HCT116 (cell line): ENCODE data around the gene EP300. TPM values are rescaled to one million over a fixed set of nuclear protein-coding genes. Genes with fewer than 3 reads are reported as not detected.

Source experiments
- ATAC-seq: fragments of 200-7000 bp; cut with Tn5 transposase; 2 replicates; pipeline ENCODE4 v1.9.1; 2020; ENCODE audit warnings: mild to moderate bottlenecking, moderate library complexity
- BruUV-seq: library from RNA; stranded (reverse); fragments of 400-500 nt; replicated peaks from 2 replicates; lab custom pipeline; 2021; lab: Mats Ljungman, UMichigan
- CTCF ChIA-PET: fragments of 300-600 bp; sonication (Branson Sonifier 250); formaldehyde crosslinking; loops from one replicate; lab custom pipeline; 2021; ENCODE audit warnings: antibody characterized with exemption; lab: Charles Lee
- POLR2A ChIA-PET: fragments of 300-600, 350-600 bp; sonication (Branson Sonifier 250); formaldehyde crosslinking; loops from one replicate; lab custom pipeline; 2021; ENCODE audit warnings: antibody characterized with exemption; lab: Charles Lee
- RAD21 ChIA-PET, 2 experiments: fragments of 300-600 bp; sonication (Branson Sonifier 250); formaldehyde crosslinking; loops; one replicate each; lab custom pipeline; 2023; ENCODE audit warnings: low total read pairs in 2 of 2; ENCODE audit not compliant: uncharacterized antibody in 2 of 2, unreplicated experiment in 2 of 2, low non-redundant PET in 1 of 2; lab: Charles Lee
- DNase-seq: peaks from one replicate; pipeline ENCODE4 v3.0.0-alpha.2; 2010; ENCODE audit warnings: low read depth, low spot score
- H2AFZ ChIP-seq: fragments of 200-600 bp; shearing (Covaris generic), sonication (generic); 2 replicates; pipeline ENCODE4 v1.6.1; 2017; ENCODE audit warnings: low read depth, mixed run types, mixed read lengths, antibody characterized with exemption, low read length; ENCODE audit not compliant: poor library complexity, severe bottlenecking
- H3K27ac ChIP-seq: 2 replicates; pipeline ENCODE4 v1.5.1; 2012; ENCODE audit warnings: low read depth, low read length
- H3K27me3 ChIP-seq: fragments of 200-600 bp; sonication (generic); 2 replicates; pipeline ENCODE4 v1.6.1; 2016; ENCODE audit warnings: mixed run types, low read length, mixed read lengths; ENCODE audit not compliant: insufficient read depth
- H3K36me3 ChIP-seq, 2 experiments: fragments of 200-500 bp in 1 of 2; fragments of 200-600 bp in 1 of 2; sonication (Bioruptor generic) in 1 of 2; sonication (generic) in 1 of 2; 2 replicates each; pipeline versions ENCODE4 v1.5.1 to v1.6.1; 2014 to 2016; ENCODE audit warnings: low read length in 2 of 2, inconsistent platforms in 1 of 2, mixed read lengths in 1 of 2, mixed run types in 1 of 2; ENCODE audit not compliant: insufficient read depth in 2 of 2, control insufficient read depth in 1 of 2
- H3K4me1 ChIP-seq, 2 experiments: fragments of 200-600 bp in 1 of 2; sonication (generic) in 1 of 2; 2 replicates each; pipeline versions ENCODE4 v1.5.1 to v1.6.1; 2012 to 2017; ENCODE audit warnings: low read length in 2 of 2, inconsistent platforms in 1 of 2, mild to moderate bottlenecking in 1 of 2, mixed read lengths in 1 of 2, mixed run types in 1 of 2, moderate library complexity in 1 of 2; ENCODE audit not compliant: insufficient read depth in 2 of 2, control insufficient read depth in 1 of 2
- H3K4me2 ChIP-seq: fragments of 200-600 bp; sonication (generic); 2 replicates; pipeline ENCODE4 v1.6.1; 2017; ENCODE audit warnings: mixed run types, low read length, mixed read lengths
- H3K4me3 ChIP-seq, 2 experiments: fragments of 200-600 bp in 1 of 2; sonication (generic) in 1 of 2; replicated peaks in 1 of 2; 2 replicates each; pipeline ENCODE4 v1.5.1; 2011 to 2016; ENCODE audit warnings: low read length in 2 of 2, control low read depth in 1 of 2, low read depth in 1 of 2, mild to moderate bottlenecking in 1 of 2, mixed read lengths in 1 of 2, mixed run types in 1 of 2
- H3K79me2 ChIP-seq: fragments of 200-600 bp; sonication (generic); 2 replicates; pipeline ENCODE4 v1.6.1; 2017; ENCODE audit warnings: mild to moderate bottlenecking, mixed run types, low read length, moderate library complexity, mixed read lengths; ENCODE audit not compliant: insufficient read depth
- H3K9ac ChIP-seq: fragments of 200-600 bp; sonication (generic); 2 replicates; pipeline ENCODE4 v1.6.1; 2016; ENCODE audit warnings: low read length, mixed read lengths
- H3K9me2 ChIP-seq: fragments of 200-600 bp; sonication (generic), shearing (Covaris generic); 2 replicates; pipeline ENCODE4 v1.6.1; 2017; ENCODE audit warnings: mixed run types, mild to moderate bottlenecking, moderate library complexity; ENCODE audit not compliant: insufficient read depth
- H3K9me3 ChIP-seq, 2 experiments: fragments of 200-500 bp in 1 of 2; fragments of 200-600 bp in 1 of 2; sonication (Bioruptor generic) in 1 of 2; sonication (generic) in 1 of 2; 2 replicates each; pipeline ENCODE4 v1.6.1; 2014 to 2017; ENCODE audit warnings: low read length in 2 of 2, mixed read lengths in 2 of 2, inconsistent platforms in 1 of 2, low read depth in 1 of 2, mild to moderate bottlenecking in 1 of 2, mixed run types in 1 of 2, moderate library complexity in 1 of 2; ENCODE audit not compliant: control insufficient read depth in 1 of 2, insufficient read depth in 1 of 2
- H4K20me1 ChIP-seq: fragments of 200-600 bp; sonication (generic), shearing (Covaris generic); 2 replicates; pipeline ENCODE4 v1.6.1; 2017; ENCODE audit warnings: mixed run types, mild to moderate bottlenecking, moderate library complexity; ENCODE audit not compliant: insufficient read depth
- CBX3 ChIP-seq: IDR thresholded peaks from 2 replicates; pipeline ENCODE4 v1.6.1; 2012; ENCODE audit warnings: low read depth
- CTCF ChIP-seq, 3 experiments: fragments of 200-600 bp in 1 of 3; sonication (generic) in 1 of 3; IDR thresholded peaks in 2 of 3; conservative IDR thresholded peaks in 1 of 3; 2 replicates each; pipeline ENCODE4 v1.5.1; 2012 to 2017; ENCODE audit warnings: low read depth in 2 of 3, low read length in 2 of 3, antibody characterized with exemption in 1 of 3, borderline replicate concordance in 1 of 3, control low read depth in 1 of 3, mild to moderate bottlenecking in 1 of 3, mixed read lengths in 1 of 3, mixed run types in 1 of 3, moderate library complexity in 1 of 3; ENCODE audit not compliant: insufficient read depth in 1 of 3
- EGR1 ChIP-seq: IDR thresholded peaks from 2 replicates; pipeline ENCODE4 v1.6.1; 2012; ENCODE audit warnings: low read depth
- EZH2 ChIP-seq: fragments of 200-600 bp; sonication (generic); IDR thresholded peaks from 2 replicates; pipeline ENCODE4 v1.6.1; 2017; ENCODE audit warnings: antibody characterized with exemption, mixed run types
- EZH2phosphoT487 ChIP-seq: fragments of 200-600 bp; IDR thresholded peaks from 2 replicates; pipeline ENCODE4 v1.6.1; 2018; ENCODE audit warnings: antibody characterized with exemption, borderline replicate concordance
- FOSL1 ChIP-seq: IDR thresholded peaks from 2 replicates; pipeline ENCODE4 v1.6.1; 2012; ENCODE audit warnings: low read depth
- MAX ChIP-seq: IDR thresholded peaks from 2 replicates; pipeline ENCODE4 v1.6.1; 2012
- POLR2A ChIP-seq: IDR thresholded peaks from 2 replicates; pipeline ENCODE4 v1.7.0; 2011; ENCODE audit warnings: borderline replicate concordance; ENCODE audit not compliant: insufficient read depth, insufficient read length; ENCODE audit errors: extremely low read depth
- POLR2AphosphoS5 ChIP-seq: IDR thresholded peaks from 2 replicates; pipeline ENCODE4 v1.6.1; 2011; ENCODE audit warnings: mild to moderate bottlenecking, low read depth, low read length, moderate library complexity
- RAD21 ChIP-seq: IDR thresholded peaks from 2 replicates; pipeline ENCODE4 v1.6.1; 2012; ENCODE audit warnings: low read depth, mild to moderate bottlenecking
- SIN3A ChIP-seq: IDR thresholded peaks from 2 replicates; pipeline ENCODE4 v1.6.1; 2012; ENCODE audit warnings: low read depth
- SP1 ChIP-seq: IDR thresholded peaks from 2 replicates; pipeline ENCODE4 v1.6.1; 2012; ENCODE audit warnings: low read depth
- SRF ChIP-seq: IDR thresholded peaks from 2 replicates; pipeline ENCODE4 v1.6.1; 2012; ENCODE audit warnings: low read depth
- TCF7L2 ChIP-seq: IDR thresholded peaks from 2 replicates; pipeline ENCODE4 v1.7.0; 2011; ENCODE audit warnings: borderline replicate concordance, inconsistent platforms; ENCODE audit not compliant: insufficient read depth, insufficient read length; ENCODE audit errors: extremely low read depth
- ZBTB33 ChIP-seq: IDR thresholded peaks from 2 replicates; pipeline ENCODE4 v1.6.1; 2011; ENCODE audit warnings: mild to moderate bottlenecking, low read length, moderate library complexity; ENCODE audit not compliant: insufficient replicate concordance; ENCODE audit errors: extremely low read depth
- ZFX ChIP-seq: fragments of 450-650 bp; IDR thresholded peaks from 2 replicates; pipeline ENCODE4 v1.6.1; 2017
- ZNF274 ChIP-seq: fragments of 200-500 bp; sonication (Bioruptor generic); IDR thresholded peaks from 2 replicates; pipeline ENCODE4 v1.6.1; 2014; ENCODE audit warnings: mild to moderate bottlenecking, low read depth, low read length, inconsistent platforms
- intact Hi-C: fragments of 100-400 bp; cut with micrococcal nuclease; formaldehyde crosslinking; loops from 2 replicates; pipeline ENCODE4 v1.10.0; 2022
- total RNA-seq: library from RNA; stranded (reverse); gene quantifications from one replicate; pipeline ENCODE4 v1.2.1, GENCODE V29; 2021; ENCODE audit not compliant: unreplicated experiment

The EP300 gene
- total RNA-seq, 1 experiment from 2014 or later, result 38.8 TPM

DNA sequence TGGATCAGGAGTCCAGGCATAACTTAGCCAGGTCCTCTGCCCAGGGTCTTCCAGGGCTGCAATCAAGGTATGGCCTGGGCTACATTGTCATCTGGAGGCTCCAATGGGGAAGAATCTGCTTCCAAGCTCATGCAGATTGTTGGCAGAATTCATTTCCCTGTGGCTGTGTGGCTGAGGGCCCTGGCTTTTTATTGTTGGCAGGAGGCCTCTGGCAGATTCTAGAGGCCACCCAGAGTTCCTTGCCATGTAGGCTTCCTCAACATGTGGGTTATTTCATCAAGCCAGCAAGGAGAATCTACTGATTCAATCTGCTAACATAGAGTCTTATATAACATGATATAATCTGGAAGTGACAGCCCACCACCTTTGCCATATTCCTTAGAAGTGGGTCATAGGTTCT, 16.4 kb upstream of the EP300 start:
- H3K36me3 ChIP-seq, result no peaks in the 10 kb centered on the region
- H3K27ac ChIP-seq, result no peak overlapping the region
- H3K4me3 ChIP-seq, result no peak overlapping the region
- H3K79me2 ChIP-seq, result no peaks in the 10 kb centered on the region
- H3K9ac ChIP-seq, result no peak overlapping the region
- H3K9me3 ChIP-seq, result no peaks in the 10 kb centered on the region
- ChIA-PET POLR2A (no interaction called here), RAD21 (no interaction called here), CTCF (no interaction called here)
- no peak for ATAC-seq
- intact Hi-C loops, result no loop called here
- DNase-seq, result no peak
- H2AFZ ChIP-seq, result no peak overlapping the region
- no peaks in the 10 kb centered on the region for H3K9me2 ChIP-seq
- H4K20me1 ChIP-seq, result no peaks in the 10 kb centered on the region
- no peak for TF ChIP-seq TCF7L2
- no peak for TF ChIP-seq SP1
- no peak for TF ChIP-seq ZFX
- no peak for TF ChIP-seq ZNF274
- BruUV-seq, result no TSS peak
- no peak overlapping the region for H3K4me2 ChIP-seq
- H3K4me1 ChIP-seq, result no peaks in the 10 kb centered on the region
- no peaks in the 10 kb centered on the region for H3K27me3 ChIP-seq

GRCh38 chr22:41076857-41077256, 15.5 kb upstream of the EP300 start:
- no peak overlapping the region for H3K9ac ChIP-seq
- no TSS peak for BruUV-seq
- no peak overlapping the region for H3K27ac ChIP-seq
- H3K4me3 ChIP-seq, result no peak overlapping the region
- CTCF ChIA-PET, result no interaction called here
- no peaks in the 10 kb centered on the region for H4K20me1 ChIP-seq
- H3K36me3 ChIP-seq, result no peaks in the 10 kb centered on the region
- DNase-seq (no peak), ATAC-seq (no peak)
- H3K27me3 ChIP-seq, result no peaks in the 10 kb centered on the region
- RAD21 ChIA-PET, result no interaction called here
- no peak overlapping the region for H3K4me2 ChIP-seq
- no peaks in the 10 kb centered on the region for H3K79me2 ChIP-seq
- POLR2A ChIA-PET, result no interaction called here
- no peak overlapping the region for H2AFZ ChIP-seq
- H3K9me3 ChIP-seq, result no peaks in the 10 kb centered on the region
- intact Hi-C loops, result no loop called here
- H3K4me1 ChIP-seq, result no peaks in the 10 kb centered on the region
- no peaks in the 10 kb centered on the region for H3K9me2 ChIP-seq
- no peak for TF ChIP-seq EZH2phosphoT487
- TF ChIP-seq CBX3, result no peak
- TF ChIP-seq EGR1, result no peak
- no peak for TF ChIP-seq POLR2AphosphoS5
- TF ChIP-seq EZH2, result no peak
- TF ChIP-seq ZNF274, result no peak
- TF ChIP-seq FOSL1, result no peak
- TF ChIP-seq MAX, result no peak
- TF ChIP-seq ZFX, result no peak
- TF ChIP-seq SIN3A, result no peak
- no peak for TF ChIP-seq ZBTB33
- no peak for TF ChIP-seq SP1
- TF ChIP-seq POLR2A, result no peak
- TF ChIP-seq RAD21, result no peak
- no peak for TF ChIP-seq CTCF (IDR thresholded peaks at IDR 0.05 in 2 of 3, conservative IDR thresholded peaks at IDR 0.05 in 1 of 3; ENCODE audit: borderline replicate concordance in 1 of 3, insufficient read depth in 1 of 3, low read depth in 2 of 3, low read length in 2 of 3)
- TF ChIP-seq SRF, result no peak
